Right cardiac atrium (tissue), 5 donors: Measurements from ENCODE around the gene PNPLA5. TPM values are rescaled to one million over a fixed set of nuclear protein-coding genes. Genes with fewer than 3 reads are reported as not detected.

ENCODE experiments used
- ATAC-seq, 2 donors: fragments of 200-7000 bp; cut with Tn5 transposase; one replicate each; pipeline versions ENCODE4 v1.8.0 to v1.9.1; 2020; ENCODE audit warnings: moderate library complexity in 2 of 2, mild to moderate bottlenecking in 1 of 2
- DNase-seq, 3 donors: peaks; one replicate each; pipeline ENCODE4 v3.0.0-alpha.2; 2020
- H3K27ac ChIP-seq: one replicate; pipeline ENCODE4 v1.5.1; 2013; ENCODE audit warnings: mild to moderate bottlenecking, low read length, control low read depth, moderate library complexity
- H3K27me3 ChIP-seq: one replicate; pipeline ENCODE4 v1.6.1; 2013; ENCODE audit not compliant: control insufficient read depth, insufficient read depth
- H3K4me1 ChIP-seq: one replicate; pipeline ENCODE4 v1.6.1; 2013; ENCODE audit warnings: low read length; ENCODE audit not compliant: control insufficient read depth, insufficient read depth
- H3K4me3 ChIP-seq: one replicate; pipeline ENCODE4 v1.5.1; 2013; ENCODE audit warnings: low read length, control low read depth
- H3K9me3 ChIP-seq: one replicate; pipeline ENCODE4 v1.6.1; 2013; ENCODE audit warnings: low read length; ENCODE audit not compliant: control insufficient read depth
- WGBS: extraction: QIAGEN DNeasy Blood & Tissue Kit; methylation state at CpG from one replicate; pipeline ENCODE4 v1.1.7; 2013; 5-methylcytosine and 5-hydroxymethylcytosine counted together
- intact Hi-C, 4 donors: fragments of 100-400 bp; cut with DNase I; formaldehyde crosslinking; loops; one replicate each; pipeline versions ENCODE4 v1.11.0 to v1.14.0; 2022 to 2023
- polyA plus RNA-seq: library from polyadenylated mRNA; stranded (reverse); fragments of 200-250 nt; gene quantifications from one replicate; pipeline ENCODE4 v1.2.3, GENCODE V29; 2013
- total RNA-seq, 4 donors: library from RNA; stranded (reverse); fragmentation: NEBNext Ultra II Directional; extraction: Animal tissue kit (Norgen Biotek cat#: 25700); gene quantifications; one replicate each; pipeline ENCODE4 v1.2.1, GENCODE V29; 2021
- donor health status: healthy with polysubstance abuse.
- donor health status: DM: no; HTN: yes; CAD: no.
- donor health status: DM: no; HTN: no; CAD: no.
- donor health status: DM: no; HTN: yes; CAD: no; lungs with severe emphysema.
- donor health status: DM: yes; HTN: yes; CAD: no.

The PNPLA5 gene
- total and polyA plus RNA-seq, 5 donors: not detected

DNA sequence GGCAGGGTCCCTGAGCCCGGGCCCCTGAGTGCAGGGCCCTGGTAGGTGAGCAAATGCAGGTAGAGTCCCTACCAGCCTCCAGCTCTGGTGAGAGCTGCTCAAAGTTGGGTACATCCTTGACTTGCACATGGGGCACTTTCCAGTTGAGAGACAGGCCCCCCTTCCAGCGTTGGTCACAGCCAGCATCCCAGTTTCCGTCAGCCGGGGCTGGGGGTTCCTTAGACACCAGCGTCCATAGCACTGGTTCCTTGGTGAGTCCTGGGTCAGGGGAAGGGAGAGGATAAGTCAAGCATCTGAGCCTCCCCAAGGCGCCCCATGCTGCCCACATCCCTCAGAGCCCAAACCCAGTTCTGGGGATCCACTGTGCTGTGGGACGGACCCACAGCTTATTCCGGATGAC is 5.6 kb downstream of the PNPLA5 start:
- no peak overlapping the region for H3K27ac ChIP-seq
- H3K4me3 ChIP-seq: no peak overlapping the region
- DNase-seq (no peak), ATAC-seq (no peak)
- H3K9me3 ChIP-seq: no peaks in the 10 kb centered on the region
- intact Hi-C loops: loop anchor here in 1 of 4 donors (5.0 kb wide), 1 partner anchor 499 kb away; no protein-coding TSS in a partner anchor
- 70% methylated on average over 8 of the region's 8 CpGs for WGBS
- H3K27me3 ChIP-seq: no peaks in the 10 kb centered on the region
- no peaks in the 10 kb centered on the region for H3K4me1 ChIP-seq

DNA sequence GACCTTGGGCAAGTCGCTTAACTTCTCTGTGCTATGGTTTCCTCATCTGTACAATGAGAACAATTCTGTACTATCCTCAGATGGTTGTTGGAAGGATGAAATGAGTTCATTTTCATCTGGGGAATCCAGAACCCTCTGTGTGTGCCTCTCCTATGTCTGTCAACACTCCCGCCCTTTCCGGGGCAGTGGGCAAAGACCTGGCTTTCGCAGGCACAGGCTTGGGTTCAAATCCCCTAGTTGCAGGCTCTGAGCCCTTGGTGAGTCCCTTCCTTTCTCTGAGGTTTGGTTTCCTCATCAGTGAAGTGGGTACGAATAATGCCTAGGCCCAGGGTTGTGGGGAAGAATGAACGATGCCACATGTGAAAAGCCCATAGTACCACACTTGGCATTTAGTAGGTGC is 6.0 kb downstream of the PNPLA5 start:
- ATAC-seq: no peak
- Histone ChIP-seq H3K27me3 (no peaks in the 10 kb centered on the region), H3K4me1 (no peaks in the 10 kb centered on the region), H3K4me3 (no peak overlapping the region), H3K27ac (no peak overlapping the region), H3K9me3 (no peaks in the 10 kb centered on the region)
- intact Hi-C loops: loop anchor here in 1 of 4 donors (5.0 kb wide), 1 partner anchor 498 kb away; no protein-coding TSS in a partner anchor
- WGBS: 90% methylated on average over 6 of the region's 6 CpGs
- DNase-seq: no peak

DNA sequence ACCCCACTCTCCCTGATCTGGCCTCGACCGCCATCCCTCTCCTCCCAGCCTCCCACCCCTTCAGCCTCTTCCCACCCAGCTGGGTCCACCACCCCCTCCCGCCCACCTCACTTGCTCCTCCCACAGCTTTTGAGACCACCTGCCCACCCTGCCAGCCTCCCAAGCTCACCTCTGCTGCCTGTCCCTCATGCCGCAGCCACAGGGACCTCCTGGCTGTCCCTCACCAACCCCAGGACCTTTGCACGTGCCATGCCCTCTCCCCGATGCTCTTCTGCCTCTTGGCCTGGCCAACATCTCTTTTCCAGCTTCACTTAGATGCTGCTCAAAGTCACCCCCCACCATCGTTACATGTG is 6.5 kb downstream of the PNPLA5 start:
- WGBS: 73% methylated on average over 7 of the region's 7 CpGs
- H3K27me3 ChIP-seq: no peaks in the 10 kb centered on the region
- no peak for DNase-seq
- H3K27ac ChIP-seq: no peak overlapping the region
- ATAC-seq: no peak
- H3K4me1 ChIP-seq: no peaks in the 10 kb centered on the region
- no peak overlapping the region for H3K4me3 ChIP-seq
- intact Hi-C loops: loop anchor here in 1 of 4 donors (5.0 kb wide), 1 partner anchor 498 kb away; no protein-coding TSS in a partner anchor
- no peaks in the 10 kb centered on the region for H3K9me3 ChIP-seq

DNA sequence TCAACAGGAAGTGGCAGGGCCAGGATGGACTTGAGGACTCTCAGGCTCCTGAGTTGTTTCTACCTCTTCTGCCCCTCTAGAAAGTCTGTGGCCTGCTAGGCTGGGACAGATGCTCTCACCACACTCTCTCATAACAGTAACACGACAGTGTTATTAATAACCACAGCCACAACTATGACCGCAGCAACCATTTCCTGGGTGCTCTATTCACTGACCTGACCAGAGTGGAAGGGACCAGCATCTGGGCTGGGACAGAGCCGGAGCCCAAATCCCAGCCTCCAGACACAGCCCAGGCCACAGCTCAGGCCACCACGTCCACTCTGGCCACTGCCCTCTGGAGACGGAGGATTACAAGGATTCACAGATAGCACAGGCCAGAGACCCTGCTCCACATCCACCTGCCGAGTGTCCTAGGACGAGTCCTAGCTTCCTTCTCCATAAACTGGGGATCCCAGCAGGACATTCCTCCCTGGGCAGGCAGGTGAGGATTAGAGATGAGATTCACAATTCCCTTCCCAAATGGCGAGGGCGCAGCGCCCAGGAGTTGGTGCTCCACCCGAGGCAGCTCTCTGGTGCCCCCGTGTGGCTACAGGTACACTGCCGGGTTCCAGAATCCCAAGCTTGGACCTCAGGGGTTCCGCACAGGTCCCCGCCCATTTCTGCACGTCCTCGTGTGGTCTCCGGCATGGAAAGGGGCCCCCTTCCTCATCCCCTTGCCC is 7.1 kb downstream of the PNPLA5 start:
- ATAC-seq (peak in 1 of 2 donors; percentile 18), DNase-seq (peak; percentile 71 to 90 (median 80))
- H3K4me1 ChIP-seq: no peaks in the 10 kb centered on the region
- H3K27ac ChIP-seq: no peak overlapping the region
- no peaks in the 10 kb centered on the region for H3K9me3 ChIP-seq
- H3K4me3 ChIP-seq: no peak overlapping the region
- intact Hi-C loops: loop anchor here in 1 of 4 donors (5.0 kb wide), 1 partner anchor 497 kb away; no protein-coding TSS in a partner anchor
- H3K27me3 ChIP-seq: no peaks in the 10 kb centered on the region
- WGBS: 24% methylated on average over 18 of the region's 18 CpGs

DNA sequence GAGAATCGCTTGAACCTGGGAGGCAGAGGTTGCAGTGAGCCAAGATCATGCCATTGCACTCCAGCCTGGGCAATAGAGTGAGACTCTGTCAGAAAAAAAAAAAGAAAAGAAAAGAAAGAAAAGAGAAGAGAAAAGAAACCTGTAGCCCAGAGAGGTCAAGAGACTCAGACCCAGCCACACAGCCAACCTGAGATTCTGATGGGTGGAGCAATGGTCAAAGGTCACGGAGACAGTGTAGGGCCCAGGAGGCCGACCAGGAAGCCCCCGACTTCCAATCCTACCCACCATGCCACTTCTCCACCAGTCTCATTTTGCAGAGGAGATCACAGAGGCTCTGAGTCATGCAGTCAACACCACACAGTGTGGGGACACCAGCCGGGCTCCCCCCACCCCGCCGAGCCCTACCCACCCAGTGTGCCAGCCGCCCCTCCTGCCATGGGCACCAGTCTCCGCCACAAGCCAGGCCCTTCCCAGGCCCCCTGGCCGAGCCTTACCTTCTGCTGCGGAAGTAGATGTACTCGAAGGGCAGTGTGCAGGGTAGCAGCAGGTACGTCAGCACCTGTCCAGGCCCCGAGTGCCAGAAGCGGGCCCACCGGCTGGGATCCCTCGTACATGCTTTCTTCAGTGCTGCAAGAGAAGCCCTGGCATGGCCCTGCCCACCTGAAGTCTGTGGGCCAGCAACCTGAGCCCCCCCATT is 7.9 kb downstream of the PNPLA5 start:
- Histone ChIP-seq H3K27me3 (no peaks in the 10 kb centered on the region), H3K9me3 (no peaks in the 10 kb centered on the region), H3K27ac (no peak overlapping the region), H3K4me3 (no peak overlapping the region), H3K4me1 (no peaks in the 10 kb centered on the region)
- 82% methylated on average over 17 of the region's 17 CpGs for WGBS
- intact Hi-C loops: no loop called here
- no peak for DNase-seq
- no peak for ATAC-seq

DNA sequence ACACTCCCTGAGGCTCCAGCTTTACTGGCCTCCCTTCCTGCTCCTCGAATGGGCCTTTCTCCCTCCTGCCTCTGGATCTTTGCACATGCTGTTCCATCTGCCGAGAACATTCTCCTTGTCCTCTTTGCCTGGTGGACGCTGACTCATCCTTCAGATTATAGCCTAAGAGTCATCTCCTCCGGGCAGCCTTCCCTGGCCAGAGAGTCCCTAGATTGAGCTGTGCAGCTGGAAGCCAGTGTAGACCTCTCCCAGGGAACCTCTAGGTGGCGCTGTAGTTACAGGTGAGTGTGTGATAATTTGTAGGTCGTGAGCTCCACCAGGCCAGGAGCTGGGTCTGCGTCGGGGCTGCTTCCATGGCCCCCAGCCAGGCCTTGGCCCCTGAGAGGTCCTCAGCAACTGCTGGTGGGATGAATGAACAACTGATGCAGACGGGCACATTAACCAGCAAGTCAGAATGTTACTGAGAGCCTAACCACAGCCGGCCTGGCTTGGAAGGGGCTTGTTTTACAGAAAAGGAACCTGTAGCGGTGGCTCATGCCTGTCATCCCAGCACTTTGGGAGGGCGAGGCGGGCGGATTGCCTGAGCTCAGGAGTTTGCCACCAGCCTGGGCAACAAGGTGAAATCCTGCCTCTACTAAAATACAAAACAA is 8.7 kb downstream of the PNPLA5 start:
- ATAC-seq (no peak), DNase-seq (no peak)
- Histone ChIP-seq H3K27ac (no peak overlapping the region), H3K4me3 (no peak overlapping the region), H3K4me1 (no peaks in the 10 kb centered on the region), H3K9me3 (no peaks in the 10 kb centered on the region), H3K27me3 (no peaks in the 10 kb centered on the region)
- intact Hi-C loops: no loop called here
- WGBS: 37% methylated on average over 14 of the region's 14 CpGs

DNA sequence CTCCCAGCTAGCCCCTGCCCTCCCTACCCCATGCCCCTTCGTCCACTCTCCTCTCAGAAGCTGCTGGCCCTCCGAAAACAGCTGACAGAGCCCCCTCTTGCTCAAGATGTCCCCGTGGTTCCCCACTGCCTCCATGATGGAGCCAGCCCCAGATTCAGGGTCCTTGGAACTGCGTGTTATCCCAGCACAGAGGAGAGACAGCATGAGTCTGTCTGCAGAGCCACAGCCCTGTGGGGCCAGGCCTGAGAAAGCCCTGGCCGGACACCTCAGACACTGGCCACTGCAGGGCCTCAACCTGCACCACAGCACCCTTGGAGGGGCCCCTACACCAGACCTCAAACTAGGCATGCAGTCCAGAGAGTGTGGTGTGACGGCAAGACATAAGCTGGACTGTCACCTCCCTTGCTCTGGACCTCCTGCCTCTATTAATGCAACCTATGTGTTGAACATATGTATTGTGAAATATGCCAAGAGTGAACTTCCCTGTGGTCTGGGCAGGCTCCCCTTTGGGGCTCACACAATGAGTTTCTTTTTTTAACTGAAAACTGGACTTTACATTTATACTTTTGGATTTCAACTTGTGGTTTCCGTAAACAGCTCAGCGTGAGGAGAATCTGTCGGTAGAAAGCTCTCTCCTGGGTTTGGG is 9.6 kb downstream of the PNPLA5 start:
- H3K27me3 ChIP-seq: no peaks in the 10 kb centered on the region
- DNase-seq: no peak
- no peaks in the 10 kb centered on the region for H3K9me3 ChIP-seq
- no peak for ATAC-seq
- H3K4me3 ChIP-seq: no peak overlapping the region
- WGBS: 79% methylated on average over 9 of the region's 9 CpGs
- H3K27ac ChIP-seq: no peak overlapping the region
- intact Hi-C loops: no loop called here
- H3K4me1 ChIP-seq: no peaks in the 10 kb centered on the region

DNA sequence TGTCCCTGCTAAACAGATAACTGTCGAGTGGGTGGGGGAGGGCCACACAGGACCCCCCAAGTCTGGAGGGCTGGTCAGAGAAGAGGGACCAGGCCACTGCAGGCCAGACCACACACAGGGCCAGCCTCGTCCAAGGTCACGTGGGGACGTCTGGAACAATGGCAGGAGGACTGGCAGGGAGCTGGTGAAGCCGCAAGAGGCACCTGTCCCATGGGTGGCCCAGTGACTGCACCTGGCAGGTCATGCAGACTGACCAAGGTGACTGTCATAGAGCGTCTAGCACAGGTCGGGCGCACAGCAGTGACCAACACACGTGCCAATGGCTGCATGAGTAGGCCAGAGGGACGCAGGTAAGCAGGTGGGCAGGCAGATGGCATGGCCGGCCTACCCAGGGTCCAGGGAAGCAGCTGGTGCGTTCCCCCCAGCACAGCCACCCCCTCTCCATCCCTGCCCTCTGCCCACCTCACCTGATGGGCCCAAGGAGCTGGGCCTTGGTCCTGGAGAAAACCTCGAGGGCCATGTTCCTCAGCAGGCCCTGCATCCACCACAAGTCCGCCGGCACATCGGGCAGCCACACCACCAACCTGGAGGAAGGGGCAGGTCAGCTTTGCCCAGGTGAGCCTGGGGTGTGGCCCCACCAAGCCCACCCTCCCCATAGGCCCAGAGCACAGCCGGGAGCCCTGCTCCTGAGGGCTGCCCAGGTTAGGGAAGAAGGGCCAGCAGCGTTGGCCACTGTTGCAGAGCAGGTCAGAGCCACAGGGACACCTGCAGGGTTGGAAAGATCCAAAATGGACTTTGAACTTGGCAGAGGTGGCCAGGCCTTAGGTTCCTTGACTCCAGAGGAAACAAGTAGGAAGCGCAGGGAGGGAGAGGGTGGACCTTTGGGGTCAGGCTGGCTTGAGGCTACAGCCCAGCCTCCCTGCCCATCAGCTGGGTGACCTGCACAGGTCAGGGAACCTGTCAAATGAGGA is 10.4 kb downstream of the PNPLA5 start:
- ATAC-seq (no peak), DNase-seq (no peak)
- Histone ChIP-seq H3K27me3 (no peaks in the 10 kb centered on the region), H3K4me3 (no peak overlapping the region), H3K4me1 (no peaks in the 10 kb centered on the region), H3K27ac (no peak overlapping the region), H3K9me3 (no peaks in the 10 kb centered on the region)
- intact Hi-C loops: no loop called here
- 83% methylated on average over 19 of the region's 19 CpGs for WGBS

DNA sequence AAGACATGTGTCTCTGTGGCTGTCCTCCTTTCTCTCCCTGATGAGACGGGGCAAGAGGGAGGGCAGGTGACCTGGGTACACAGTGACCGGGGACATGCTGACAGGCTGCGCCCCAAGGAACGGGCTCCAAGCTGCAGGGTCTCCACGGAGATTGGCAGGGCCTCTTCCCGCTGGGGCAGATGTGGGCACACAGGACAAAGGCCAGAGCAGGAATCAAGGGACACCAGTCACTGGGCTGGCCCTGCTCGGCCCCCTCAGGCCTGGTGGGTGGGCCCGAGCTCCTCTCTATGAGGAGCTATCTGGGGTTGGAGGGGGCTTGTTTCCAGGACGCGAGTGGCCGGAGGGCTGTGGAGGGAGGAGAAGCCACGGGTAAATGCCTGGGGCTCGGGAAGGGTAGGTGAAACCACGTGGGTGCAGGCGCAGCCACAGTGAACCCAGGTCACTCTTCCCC is 11.2 kb downstream of the PNPLA5 start:
- Histone ChIP-seq H3K27ac (no peak overlapping the region), H3K27me3 (no peaks in the 10 kb centered on the region), H3K4me3 (no peak overlapping the region), H3K4me1 (no peaks in the 10 kb centered on the region), H3K9me3 (no peaks in the 10 kb centered on the region)
- ATAC-seq: no peak
- intact Hi-C loops: no loop called here
- 80% methylated on average over 15 of the region's 15 CpGs for WGBS
- DNase-seq: no peak

DNA sequence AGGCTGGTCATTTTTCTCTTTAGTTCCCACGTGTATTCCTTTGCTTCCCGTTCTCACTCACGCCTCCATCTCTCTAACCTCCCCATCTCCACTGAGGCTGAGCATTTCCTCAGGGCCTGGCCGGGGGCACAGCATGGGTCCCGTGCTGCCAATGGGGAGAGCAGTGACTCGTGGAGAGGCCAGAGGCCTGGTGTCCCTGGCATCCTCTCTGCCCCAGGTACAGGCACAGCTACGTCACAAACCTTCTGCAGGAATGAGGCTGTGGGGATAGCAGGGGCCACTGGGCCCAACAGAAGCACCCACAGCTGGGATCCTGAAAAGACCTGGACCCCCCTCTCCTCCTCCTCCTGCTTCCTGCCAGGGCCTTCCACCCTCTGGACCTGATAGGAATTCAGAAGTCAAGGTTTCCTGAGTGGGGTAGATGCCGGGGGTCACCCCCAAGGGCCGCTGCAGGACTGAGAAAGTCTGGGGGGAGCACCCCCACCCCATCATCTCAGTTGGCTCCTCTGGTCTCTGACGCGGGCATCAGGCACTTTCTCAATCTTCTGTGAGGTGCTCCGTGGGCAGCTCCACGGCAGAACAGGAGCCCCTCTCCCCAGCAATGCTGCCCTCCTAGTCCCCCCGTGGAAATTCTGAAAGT is 11.8 kb downstream of the PNPLA5 start:
- Histone ChIP-seq H3K4me1 (no peaks in the 10 kb centered on the region), H3K27me3 (no peaks in the 10 kb centered on the region), H3K9me3 (no peaks in the 10 kb centered on the region), H3K27ac (no peak overlapping the region), H3K4me3 (no peak overlapping the region)
- intact Hi-C loops: no loop called here
- ATAC-seq (no peak), DNase-seq (no peak)
- WGBS: 81% methylated on average over 14 of the region's 14 CpGs
